IMR-90 (cell line): ENCODE measurements around the gene MRTO4. TPM values are rescaled to one million over a fixed set of nuclear protein-coding genes. Genes with fewer than 3 reads are reported as not detected.

Experiments used
- ATAC-seq: fragments of 200-7000 bp; cut with Tn5 transposase; 2 replicates; pipeline ENCODE4 v1.9.1; 2020; ENCODE audit warnings: low read depth, mild to moderate bottlenecking, moderate library complexity
- BruUV-seq: library from RNA; stranded (reverse); fragments of 400-500 nt; replicated peaks from 2 replicates; lab custom pipeline; 2021; lab: Mats Ljungman, UMichigan
- CTCF ChIA-PET: fragments of 300-600 bp; formaldehyde crosslinking; extraction: SDS; loops from one replicate; lab custom pipeline; 2021; ENCODE audit warnings: antibody characterized with exemption; lab: Yijun Ruan, JAX
- POLR2A ChIA-PET: fragments of 300-600 bp; sonication (Branson Sonifier 250); formaldehyde crosslinking; loops from one replicate; lab custom pipeline; 2022; ENCODE audit warnings: antibody characterized with exemption; ENCODE audit not compliant: unreplicated experiment; lab: Charles Lee
- DNase-seq: peaks from one replicate; pipeline ENCODE4 v3.0.0; 2013
- H2AFZ ChIP-seq: replicated peaks from 2 replicates; pipeline ENCODE3; 2013; ENCODE audit warnings: low read length, mild to moderate bottlenecking; ENCODE audit not compliant: poor library complexity
- H2AK5ac ChIP-seq: 2 replicates; pipeline ENCODE4 v1.6.1; 2013; ENCODE audit warnings: low read depth, low read length, inconsistent platforms
- H2AK9ac ChIP-seq: replicated peaks from 2 replicates; pipeline ENCODE3; 2013; ENCODE audit warnings: mild to moderate bottlenecking, low read depth, low read length, moderate library complexity; ENCODE audit not compliant: poor library complexity
- H2BK120ac ChIP-seq: 2 replicates; pipeline ENCODE4 v1.6.1; 2013; ENCODE audit warnings: low read depth, low read length, inconsistent platforms
- H2BK15ac ChIP-seq: 3 replicates; pipeline ENCODE4 v1.6.1; 2013; ENCODE audit warnings: low read depth, low read length, inconsistent platforms
- H2BK20ac ChIP-seq: 2 replicates; pipeline ENCODE4 v1.6.1; 2013; ENCODE audit warnings: low read depth, mild to moderate bottlenecking, inconsistent platforms, low read length, moderate library complexity
- H2BK5ac ChIP-seq: 2 replicates; pipeline ENCODE4 v1.6.1; 2013; ENCODE audit warnings: mild to moderate bottlenecking, low read depth, low read length, inconsistent platforms; ENCODE audit not compliant: poor library complexity, severe bottlenecking
- H3K14ac ChIP-seq: replicated peaks from 2 replicates; pipeline ENCODE4 v1.6.1; 2013; ENCODE audit warnings: low read depth, low read length, inconsistent platforms
- H3K18ac ChIP-seq: 2 replicates; pipeline ENCODE4 v1.6.1; 2013; ENCODE audit warnings: low read depth, low read length, control low read depth
- H3K23ac ChIP-seq: 2 replicates; pipeline ENCODE4 v1.6.1; 2013; ENCODE audit warnings: low read depth, low read length, inconsistent platforms
- H3K27ac ChIP-seq: 2 replicates; pipeline ENCODE4 v1.5.1; 2013; ENCODE audit warnings: mild to moderate bottlenecking, control low read depth, low read length; ENCODE audit not compliant: insufficient read depth
- H3K27me3 ChIP-seq: 2 replicates; pipeline ENCODE4 v1.6.1; 2013; ENCODE audit warnings: low read length; ENCODE audit not compliant: control insufficient read depth, insufficient read depth
- H3K36me3 ChIP-seq: 2 replicates; pipeline ENCODE4 v1.6.1; 2013; ENCODE audit warnings: low read length, mixed read lengths; ENCODE audit not compliant: control insufficient read depth, insufficient read depth
- H3K4ac ChIP-seq: 2 replicates; pipeline ENCODE4 v1.6.1; 2013; ENCODE audit warnings: low read depth, low read length, inconsistent platforms
- H3K4me1 ChIP-seq: 2 replicates; pipeline ENCODE4 v1.6.1; 2013; ENCODE audit warnings: low read length, mixed read lengths; ENCODE audit not compliant: control insufficient read depth, insufficient read depth
- H3K4me2 ChIP-seq: 2 replicates; pipeline ENCODE4 v1.6.1; 2013; ENCODE audit warnings: low read depth, mild to moderate bottlenecking, control low read depth, low read length, moderate library complexity
- H3K4me3 ChIP-seq: 2 replicates; pipeline ENCODE4 v1.5.1; 2013; ENCODE audit warnings: low read depth, mild to moderate bottlenecking, control low read depth, low read length, moderate library complexity; ENCODE audit not compliant: insufficient read depth
- H3K56ac ChIP-seq: 2 replicates; pipeline ENCODE4 v1.6.1; 2013; ENCODE audit warnings: low read length, inconsistent platforms; ENCODE audit not compliant: insufficient read depth; ENCODE audit errors: extremely low read depth
- H3K79me1 ChIP-seq, 2 experiments: 2 replicates each; pipeline ENCODE4 v1.6.1; 2013; ENCODE audit warnings: low read length in 2 of 2, inconsistent platforms in 1 of 2, low read depth in 1 of 2
- H3K9ac ChIP-seq: 2 replicates; pipeline ENCODE4 v1.6.1; 2013; ENCODE audit warnings: low read depth, low read length, control low read depth
- H3K9me1 ChIP-seq: 2 replicates; pipeline ENCODE4 v1.6.1; 2013; ENCODE audit warnings: low read length, inconsistent platforms; ENCODE audit not compliant: insufficient read depth
- H3K9me3 ChIP-seq: 2 replicates; pipeline ENCODE4 v1.6.1; 2013; ENCODE audit warnings: low read length; ENCODE audit not compliant: control insufficient read depth, insufficient read depth
- H4K20me1 ChIP-seq: 2 replicates; pipeline ENCODE4 v1.6.1; 2013; ENCODE audit warnings: low read length, inconsistent platforms; ENCODE audit not compliant: insufficient read depth
- H4K5ac ChIP-seq: 2 replicates; pipeline ENCODE4 v1.6.1; 2013; ENCODE audit warnings: mild to moderate bottlenecking, low read depth, low read length, control low read depth
- H4K8ac ChIP-seq, 2 experiments: 2 replicates each; pipeline ENCODE4 v1.6.1; 2013; ENCODE audit warnings: low read depth in 2 of 2, low read length in 2 of 2, control low read depth in 1 of 2, inconsistent platforms in 1 of 2
- H4K91ac ChIP-seq: 2 replicates; pipeline ENCODE4 v1.6.1; 2013; ENCODE audit warnings: low read depth, low read length, inconsistent platforms; ENCODE audit not compliant: insufficient read depth
- BHLHE40 ChIP-seq: fragments of 150-350 bp; IDR thresholded peaks from 2 replicates; pipeline ENCODE4 v1.6.1; 2016; ENCODE audit warnings: mild to moderate bottlenecking, low read depth, low read length
- CEBPB ChIP-seq: IDR thresholded peaks from 2 replicates; pipeline ENCODE4 v1.6.1; 2012; ENCODE audit warnings: low read depth, low read length, improper control_type of control experiment
- CHD1 ChIP-seq: IDR thresholded peaks from 2 replicates; pipeline ENCODE4 v1.6.1; 2012; ENCODE audit warnings: low read depth, low read length, improper control_type of control experiment
- CTCF ChIP-seq: conservative IDR thresholded peaks from 2 replicates; pipeline ENCODE4 v1.5.1; 2012; ENCODE audit warnings: mild to moderate bottlenecking, low read depth, low read length, improper control_type of control experiment
- FOS ChIP-seq: fragments of 150-350 bp; IDR thresholded peaks from 2 replicates; pipeline ENCODE4 v1.6.1; 2016; ENCODE audit warnings: low read depth, low read length
- MAFK ChIP-seq: IDR thresholded peaks from 2 replicates; pipeline ENCODE4 v1.6.1; 2012; ENCODE audit warnings: low read depth, low read length, improper control_type of control experiment
- MAZ ChIP-seq: IDR thresholded peaks from 2 replicates; pipeline ENCODE4 v1.6.1; 2012; ENCODE audit warnings: low read depth, mild to moderate bottlenecking, low read length, improper control_type of control experiment, moderate library complexity, borderline replicate concordance
- MXI1 ChIP-seq: IDR thresholded peaks from 2 replicates; pipeline ENCODE4 v1.6.1; 2012; ENCODE audit warnings: low read depth, mild to moderate bottlenecking, low read length, moderate library complexity, borderline replicate concordance
- NFE2L2 ChIP-seq: fragments of 150-350 bp; IDR thresholded peaks from 2 replicates; pipeline ENCODE4 v1.6.1; 2016; ENCODE audit warnings: low read depth, mild to moderate bottlenecking, low read length
- POLR2A ChIP-seq: IDR thresholded peaks from 2 replicates; pipeline ENCODE4 v1.6.1; 2012; ENCODE audit warnings: mild to moderate bottlenecking, low read depth, low read length
- RAD21 ChIP-seq: IDR thresholded peaks from 2 replicates; pipeline ENCODE4 v1.6.1; 2012; ENCODE audit warnings: low read length, improper control_type of control experiment
- RCOR1 ChIP-seq: IDR thresholded peaks from 2 replicates; pipeline ENCODE4 v1.6.1; 2012; ENCODE audit warnings: mild to moderate bottlenecking, low read length, improper control_type of control experiment; ENCODE audit not compliant: insufficient replicate concordance
- RFX5 ChIP-seq: IDR thresholded peaks from 2 replicates; pipeline ENCODE4 v1.8.0; 2012; ENCODE audit warnings: low read depth, mild to moderate bottlenecking, low read length, moderate library complexity
- SMC3 ChIP-seq: fragments of 150-350 bp; IDR thresholded peaks from 2 replicates; pipeline ENCODE4 v1.6.1; 2016; ENCODE audit warnings: low read depth, mild to moderate bottlenecking, antibody characterized with exemption, low read length, moderate library complexity
- USF2 ChIP-seq: fragments of 150-350 bp; IDR thresholded peaks from 2 replicates; pipeline ENCODE4 v1.6.1; 2017; ENCODE audit warnings: mild to moderate bottlenecking, antibody characterized with exemption, low read length, low read depth
- WGBS, 2 experiments: methylation state at CpG; one replicate each; pipeline versions ENCODE4 v1.1.5 to v1.1.7; 2013; ENCODE audit warnings: missing lambda C conversion rate in 2 of 2; ENCODE audit not compliant: insufficient read length in 1 of 2; ENCODE audit errors: extremely low coverage in 2 of 2; 5-methylcytosine and 5-hydroxymethylcytosine counted together
- dilution Hi-C: fragments of 300-500 bp; cut with HindIII; formaldehyde crosslinking; loops from one replicate; pipeline ENCODE4 v1.14.3; 2018; ENCODE audit warnings: low sequenced_read_pairs; ENCODE audit not compliant: unreplicated experiment
- in situ Hi-C: fragments of 300-500 bp; cut with MboI; formaldehyde crosslinking; loops from 3 replicates; pipeline ENCODE4 v1.14.3; 2019; ENCODE audit warnings: low sequenced_read_pairs, inconsistent platforms, mixed read lengths
- intact Hi-C: fragments of 100-400 bp; cut with micrococcal nuclease; formaldehyde crosslinking; loops from 2 replicates; pipeline ENCODE4 v1.10.0; 2022
- polyA plus RNA-seq, 3 experiments: library from polyadenylated mRNA; depleted of rRNA; stranded (reverse); fragments of >200 nt; gene quantifications; 2 replicates each; pipeline ENCODE4 v1.2.3, GENCODE V29; 2012; ENCODE audit warnings: low replicate concordance in 1 of 3
- total RNA-seq: library from RNA; depleted of rRNA; stranded (reverse); fragments of >200 nt; gene quantifications from 2 replicates; pipeline ENCODE4 v1.2.3, GENCODE V29; 2012
- TF ChIP-seq, protein P1 (sequence below): fragments of 150-350 bp; IDR thresholded peaks from 2 replicates; pipeline ENCODE4 v1.6.1; 2016; ENCODE audit warnings: low read depth, mild to moderate bottlenecking, low read length, moderate library complexity, borderline replicate concordance

The MRTO4 gene
- total and polyA plus RNA-seq, 2 of the 4 experiments (the other 2 are of a cell fraction), result 48.0 to 58.1 TPM

DNA sequence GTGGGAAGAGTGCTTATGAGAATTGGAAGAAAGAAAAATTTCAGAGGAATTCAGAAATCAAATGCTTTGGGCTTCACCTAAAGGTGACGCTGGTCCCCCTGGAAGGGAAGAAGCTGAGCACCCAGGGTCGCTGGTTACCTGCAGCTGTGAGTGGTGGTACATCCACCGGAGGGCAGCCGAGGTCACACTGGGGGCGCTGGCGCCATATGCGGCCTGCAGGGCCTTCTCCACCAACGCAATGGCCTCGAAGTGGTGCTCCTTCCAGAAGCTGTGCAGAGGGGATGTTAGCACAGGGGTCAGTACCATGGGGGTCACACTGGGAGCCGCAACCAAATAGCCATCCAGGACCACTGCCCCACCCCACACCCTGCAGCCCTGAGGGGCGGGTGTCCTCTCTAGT lies 54.3 kb downstream of the MRTO4 start:
- Histone ChIP-seq H4K20me1 (peaks cover 11% of the 10 kb centered on the region), H3K9me3 (no peaks in the 10 kb centered on the region), H3K9ac (no peak overlapping the region), H3K36me3 (peaks cover 48% of the 10 kb centered on the region), H4K5ac (no peak overlapping the region), H3K27me3 (no peaks in the 10 kb centered on the region), H3K9me1 (peaks cover 6% of the 10 kb centered on the region), H2BK120ac (no peak overlapping the region), H3K18ac (no peak overlapping the region), H2AFZ (no peak overlapping the region), H2BK5ac (no peak overlapping the region), H4K91ac (no peak overlapping the region), H2BK20ac (no peak overlapping the region), H3K4me3 (no peak overlapping the region), H3K4ac (no peak overlapping the region), H3K23ac (no peak overlapping the region), H3K4me2 (no peak overlapping the region), H4K8ac (no peak overlapping the region), H3K4me1 (peaks cover 8% of the 10 kb centered on the region), H2BK15ac (no peak overlapping the region), H3K56ac (no peak overlapping the region), H2AK5ac (no peak overlapping the region), H2AK9ac (no peak overlapping the region), H3K79me1 (peaks cover 12 to 24% of the 10 kb centered on the region in 2 experiments), H3K14ac (no peak overlapping the region), H3K27ac (no peak overlapping the region)
- TF ChIP-seq FOS (no peak), POLR2A (no peak), RAD21 (no peak), MXI1 (no peak), MAFK (no peak), SMC3 (no peak), USF2 (no peak), BHLHE40 (no peak), MAZ (no peak), CEBPB (no peak), CTCF (no peak), NFE2L2 (no peak), CHD1 (no peak), RCOR1 (no peak), RFX5 (no peak)
- TF ChIP-seq, protein P1, sequence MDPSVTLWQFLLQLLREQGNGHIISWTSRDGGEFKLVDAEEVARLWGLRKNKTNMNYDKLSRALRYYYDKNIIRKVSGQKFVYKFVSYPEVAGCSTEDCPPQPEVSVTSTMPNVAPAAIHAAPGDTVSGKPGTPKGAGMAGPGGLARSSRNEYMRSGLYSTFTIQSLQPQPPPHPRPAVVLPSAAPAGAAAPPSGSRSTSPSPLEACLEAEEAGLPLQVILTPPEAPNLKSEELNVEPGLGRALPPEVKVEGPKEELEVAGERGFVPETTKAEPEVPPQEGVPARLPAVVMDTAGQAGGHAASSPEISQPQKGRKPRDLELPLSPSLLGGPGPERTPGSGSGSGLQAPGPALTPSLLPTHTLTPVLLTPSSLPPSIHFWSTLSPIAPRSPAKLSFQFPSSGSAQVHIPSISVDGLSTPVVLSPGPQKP, result no peak
- BruUV-seq, result no TSS peak
- dilution Hi-C loops, result no loop called here
- WGBS, 2 experiments, result 95% methylated on average over 7 of the region's 11 CpGs; no CpG with 5 or more reads in 1 of the 2 experiments
- DNase-seq (no peak), ATAC-seq (no peak)
- CTCF ChIA-PET, result no interaction called here
- in situ Hi-C loops, result no loop called here
- intact Hi-C loops, result no loop called here
- POLR2A ChIA-PET, result no interaction called here
